Natural killer cell treated with Interleukin-12 subunit alpha and Interleukin-12 subunit beta and Interleukin-15 and Interleukin-18, amount 100 ng/mL, for 72 hours (primary cell): ENCODE results near the gene LIPA. TPM values are rescaled to one million over a fixed set of nuclear protein-coding genes. Genes with fewer than 3 reads are reported as not detected.

Experiments used
- ATAC-seq, 2 donors: fragments of 150-1000 bp; cut with Tn5 transposase in 1 of 2; sonication (Bioruptor Pico), chemical (Tn5 transposase) in 1 of 2; 2 replicates each; pipeline ENCODE4 v1.10.0; 2021
- DNase-seq: peaks from one replicate; pipeline ENCODE4 v3.0.0; 2022; ENCODE audit warnings: low spot score
- H3K27ac Mint-ChIP-seq, 2 donors: 1 replicate in 1 of 2; 2 replicates in 1 of 2; pipeline ENCODE4 v1.8.0; 2022; ENCODE audit warnings: mixed read lengths in 2 of 2, mild to moderate bottlenecking in 1 of 2, moderate library complexity in 1 of 2
- H3K27me3 Mint-ChIP-seq, 2 donors: 1 replicate in 1 of 2; 2 replicates in 1 of 2; pipeline ENCODE4 v1.8.0; 2022; ENCODE audit warnings: mixed read lengths in 2 of 2
- H3K36me3 Mint-ChIP-seq: one replicate; pipeline ENCODE4 v1.8.0; 2022; ENCODE audit warnings: mixed read lengths
- H3K4me1 Mint-ChIP-seq, 2 donors: 1 replicate in 1 of 2; 2 replicates in 1 of 2; pipeline ENCODE4 v1.8.0; 2022; ENCODE audit warnings: low read depth in 2 of 2, mixed read lengths in 2 of 2, mild to moderate bottlenecking in 1 of 2
- H3K4me3 Mint-ChIP-seq: one replicate; pipeline ENCODE4 v1.8.0; 2022; ENCODE audit warnings: mixed read lengths
- H3K9me3 Mint-ChIP-seq: 2 replicates; pipeline ENCODE4 v1.8.0; 2022; ENCODE audit warnings: mixed read lengths
- total RNA-seq, 2 donors: library from RNA; stranded (reverse); gene quantifications; one replicate each; pipeline ENCODE4 v1.2.3, GENCODE V29; 2022

Gene LIPA
- total RNA-seq, 2 donors from 2014 or later: 13.0 to 24.8 TPM

GRCh38 chr10:89219513-89220218 lies 31.9 kb downstream of the LIPA start:
- no peaks in the 10 kb centered on the region for H3K9me3 Mint-ChIP-seq
- H3K27me3 Mint-ChIP-seq: no peaks in the 10 kb centered on the region
- ATAC-seq (no peak), DNase-seq (no peak)
- no peak overlapping the region for H3K4me3 Mint-ChIP-seq
- no peak overlapping the region for H3K27ac Mint-ChIP-seq
- peaks cover 0 to 9% of the 10 kb centered on the region in 2 donors for H3K4me1 Mint-ChIP-seq
- H3K36me3 Mint-ChIP-seq: no peaks in the 10 kb centered on the region

DNA sequence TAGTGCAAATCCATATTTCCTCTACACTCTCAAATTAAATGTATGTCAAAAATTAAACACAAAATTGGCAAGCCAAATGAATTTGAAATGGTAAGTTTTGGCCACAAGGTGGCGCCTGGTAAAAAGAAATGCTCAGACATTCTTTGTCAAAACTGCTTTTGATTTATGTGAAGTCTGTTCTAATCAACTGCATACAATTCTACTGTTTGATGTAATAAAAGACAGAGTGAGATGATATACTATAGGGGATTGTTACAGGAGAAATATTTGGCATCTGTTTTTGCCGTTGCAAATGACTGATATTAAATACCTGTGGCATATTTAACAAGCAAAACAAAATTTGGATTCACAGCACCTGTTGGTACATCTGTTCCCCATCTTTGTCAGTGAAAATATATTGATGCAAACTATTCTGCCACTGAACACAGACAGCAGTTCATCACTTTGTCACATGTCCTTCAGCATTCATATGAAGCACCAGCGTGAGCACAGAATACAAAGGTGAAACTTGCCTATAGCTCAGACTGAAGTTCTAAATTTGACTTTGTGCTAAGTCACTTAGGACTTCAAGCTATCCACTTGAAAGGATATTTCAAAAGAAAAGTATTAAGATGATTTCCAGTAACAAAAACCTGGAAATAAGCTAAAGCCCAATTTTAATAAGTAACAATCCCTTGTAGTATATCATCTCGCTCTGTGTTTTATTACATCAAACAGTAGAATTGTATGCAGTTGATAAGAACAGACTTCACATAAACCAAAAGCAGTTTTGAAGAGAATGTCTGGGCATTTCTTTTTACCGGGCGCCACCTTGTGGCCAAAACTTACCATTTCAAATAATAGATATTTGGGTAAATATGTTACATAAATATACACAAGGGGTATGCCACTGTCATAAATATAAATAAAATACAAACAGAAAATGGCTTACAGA lies 34.3 kb downstream of the LIPA start:
- H3K4me1 Mint-ChIP-seq: peaks cover 3 to 9% of the 10 kb centered on the region in 2 donors
- H3K36me3 Mint-ChIP-seq: no peaks in the 10 kb centered on the region
- H3K4me3 Mint-ChIP-seq: no peak overlapping the region
- ATAC-seq (no peak), DNase-seq (peak; percentile 69)
- H3K27me3 Mint-ChIP-seq: no peaks in the 10 kb centered on the region
- H3K9me3 Mint-ChIP-seq: no peaks in the 10 kb centered on the region
- no peak overlapping the region for H3K27ac Mint-ChIP-seq

- peaks cover 3 to 9% of the 10 kb centered on the region in 2 donors for H3K4me1 Mint-ChIP-seq
- no peaks in the 10 kb centered on the region for H3K36me3 Mint-ChIP-seq
- peaks cover 4 to 8% of the 10 kb centered on the region in 2 donors for H3K27me3 Mint-ChIP-seq
- DNase-seq (no peak), ATAC-seq (no peak)
- no peak overlapping the region for H3K27ac Mint-ChIP-seq
- H3K4me3 Mint-ChIP-seq: no peak overlapping the region
- H3K9me3 Mint-ChIP-seq: no peaks in the 10 kb centered on the region
Observed at GRCh38 chr10:89216056-89216455, 35.5 kb downstream of the LIPA start.

DNA sequence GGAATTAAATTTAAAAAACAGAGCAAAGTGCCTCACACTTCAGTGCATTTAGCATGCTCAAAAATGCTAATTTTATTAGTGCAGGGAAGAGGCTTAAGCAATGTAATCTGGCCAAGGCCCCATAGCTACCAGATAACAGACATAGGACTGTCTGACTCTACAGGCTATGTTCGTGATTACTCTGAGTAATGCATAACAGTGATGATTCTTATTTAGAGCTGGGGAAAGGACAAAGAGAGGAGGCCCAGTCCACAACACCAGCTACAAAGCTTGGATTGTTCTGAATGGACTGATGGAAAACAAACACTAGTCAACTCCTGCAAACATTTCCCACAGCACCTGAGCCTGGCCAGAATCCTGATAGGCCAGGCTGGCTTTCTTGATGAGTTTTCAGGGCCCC lies 36.1 kb downstream of the LIPA start:
- H3K4me3 Mint-ChIP-seq: no peak overlapping the region
- H3K27ac Mint-ChIP-seq: no peak overlapping the region
- no peaks in the 10 kb centered on the region for H3K36me3 Mint-ChIP-seq
- peaks cover 3 to 9% of the 10 kb centered on the region in 2 donors for H3K4me1 Mint-ChIP-seq
- H3K27me3 Mint-ChIP-seq: peaks cover 9 to 14% of the 10 kb centered on the region in 2 donors
- no peaks in the 10 kb centered on the region for H3K9me3 Mint-ChIP-seq
- DNase-seq (no peak), ATAC-seq (no peak)

- H3K27me3 Mint-ChIP-seq: peaks cover 12 to 21% of the 10 kb centered on the region in 2 donors
- H3K27ac Mint-ChIP-seq: no peak overlapping the region
- H3K4me3 Mint-ChIP-seq: no peak overlapping the region
- ATAC-seq (no peak), DNase-seq (no peak)
- peaks cover 3 to 9% of the 10 kb centered on the region in 2 donors for H3K4me1 Mint-ChIP-seq
- no peaks in the 10 kb centered on the region for H3K36me3 Mint-ChIP-seq
- H3K9me3 Mint-ChIP-seq: no peaks in the 10 kb centered on the region
Observed at GRCh38 chr10:89214566-89215165, 36.9 kb downstream of the LIPA start.

DNA sequence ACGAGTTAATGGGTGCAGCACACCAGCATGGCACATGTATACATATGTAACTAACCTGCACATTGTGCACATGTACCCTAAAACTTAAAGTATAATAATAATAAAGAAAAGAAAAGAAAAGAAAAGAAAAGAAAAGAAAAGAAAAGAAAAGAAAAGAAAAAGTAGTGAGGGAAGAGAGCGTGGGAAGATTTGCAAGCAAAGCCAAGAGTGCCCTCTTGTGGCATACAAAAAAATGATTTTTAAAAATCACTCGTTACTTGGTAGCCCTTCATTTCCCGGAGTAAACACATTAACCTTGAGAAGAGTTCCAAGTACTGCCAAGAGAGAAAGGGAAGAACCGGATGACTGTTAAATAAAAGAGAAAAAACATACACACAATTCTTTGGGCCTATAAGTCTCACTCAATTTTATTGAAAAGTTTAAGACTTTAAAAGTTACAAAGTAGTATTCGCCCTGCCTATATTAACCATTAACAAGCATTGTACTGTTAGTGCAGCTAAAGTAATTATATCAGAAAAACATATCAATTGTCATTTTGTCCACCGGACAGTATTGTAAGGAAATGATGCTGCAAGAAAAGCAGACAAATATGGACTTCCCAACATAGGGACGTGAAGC lies 38.3 kb downstream of the LIPA start:
- Mint-ChIP-seq H3K27ac (no peak overlapping the region), H3K4me3 (no peak overlapping the region), H3K4me1 (peaks cover 3 to 9% of the 10 kb centered on the region in 2 donors), H3K36me3 (no peaks in the 10 kb centered on the region), H3K9me3 (no peaks in the 10 kb centered on the region), H3K27me3 (peaks cover 16 to 33% of the 10 kb centered on the region in 2 donors)
- no peak for DNase-seq
- no peak for ATAC-seq

GRCh38 chr10:89210794-89211425 lies 40.7 kb downstream of the LIPA start:
- H3K36me3 Mint-ChIP-seq: no peaks in the 10 kb centered on the region
- H3K4me1 Mint-ChIP-seq: peaks cover 14 to 15% of the 10 kb centered on the region in 2 donors
- no peak overlapping the region for H3K4me3 Mint-ChIP-seq
- no peak overlapping the region for H3K27ac Mint-ChIP-seq
- ATAC-seq (no peak), DNase-seq (no peak)
- H3K27me3 Mint-ChIP-seq: peaks cover 24 to 43% of the 10 kb centered on the region in 2 donors
- no peaks in the 10 kb centered on the region for H3K9me3 Mint-ChIP-seq

DNA sequence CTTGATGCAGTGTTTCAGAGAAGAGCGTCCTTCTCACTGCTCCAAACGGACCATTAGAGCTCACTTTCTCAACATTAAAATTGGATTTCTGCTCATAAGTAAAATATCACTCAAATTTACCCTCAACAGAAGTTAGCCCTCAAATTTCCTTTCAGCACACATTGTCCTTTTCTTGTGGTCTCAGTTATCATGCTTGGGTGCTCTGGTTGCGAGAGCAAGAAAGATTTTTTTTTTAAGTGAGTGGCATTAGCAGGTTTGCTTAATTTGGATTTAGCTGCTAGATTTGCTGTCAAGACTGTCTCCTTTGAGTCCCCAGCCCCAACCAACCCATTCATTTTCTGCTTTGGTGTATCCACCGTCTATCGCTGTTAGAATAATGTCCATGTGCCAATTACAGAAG lies 41.9 kb downstream of the LIPA start:
- H3K27me3 Mint-ChIP-seq: peaks cover 28 to 50% of the 10 kb centered on the region in 2 donors
- H3K9me3 Mint-ChIP-seq: no peaks in the 10 kb centered on the region
- peaks cover 14 to 15% of the 10 kb centered on the region in 2 donors for H3K4me1 Mint-ChIP-seq
- H3K4me3 Mint-ChIP-seq: no peak overlapping the region
- no peak overlapping the region for H3K27ac Mint-ChIP-seq
- no peaks in the 10 kb centered on the region for H3K36me3 Mint-ChIP-seq
- DNase-seq: no peak
- no peak for ATAC-seq

DNA sequence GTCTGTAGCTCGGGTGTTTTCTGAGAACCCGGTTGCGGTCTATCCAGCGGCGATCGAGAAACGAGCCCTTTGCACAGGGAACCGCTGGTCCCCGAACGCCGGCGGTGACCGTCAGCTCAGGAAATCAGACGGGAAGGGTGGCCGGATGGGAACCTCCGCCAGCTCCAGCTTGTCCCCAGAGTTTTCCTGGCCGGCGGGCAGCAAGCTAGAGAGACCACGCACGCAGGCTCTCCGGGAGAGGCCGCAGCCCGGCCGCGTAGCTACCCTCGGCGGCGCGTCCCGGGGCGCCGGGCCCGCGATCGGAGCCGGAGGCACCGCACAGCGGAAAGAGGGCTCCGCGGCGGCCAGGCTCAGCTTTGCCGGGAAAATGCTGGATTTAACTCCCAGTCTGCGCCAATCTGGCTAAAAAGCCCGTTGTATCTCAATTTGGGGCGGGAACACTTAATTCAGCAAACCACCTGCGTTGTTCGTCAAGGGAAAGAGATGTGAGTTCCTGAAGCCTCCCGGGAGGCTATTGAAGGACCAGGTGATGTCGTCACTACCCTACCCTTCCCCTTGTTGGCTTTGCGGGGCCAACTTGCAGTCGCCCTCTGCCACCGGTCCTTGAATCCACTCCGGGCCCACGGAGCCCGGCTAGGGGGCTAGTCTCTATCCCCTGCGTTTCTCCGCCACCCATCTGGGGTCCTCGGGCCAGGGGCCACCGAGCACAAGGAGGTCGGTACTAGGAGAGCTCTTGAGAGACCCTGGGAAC lies 43.6 kb downstream of the LIPA start:
- Mint-ChIP-seq H3K4me1 (peaks cover 11 to 15% of the 10 kb centered on the region in 2 donors), H3K27ac (no peak overlapping the region), H3K9me3 (no peaks in the 10 kb centered on the region), H3K27me3 (peaks cover 28 to 50% of the 10 kb centered on the region in 2 donors), H3K4me3 (peak overlapping the region; percentile 91), H3K36me3 (no peaks in the 10 kb centered on the region)
- peak; percentile 48 to 66 for ATAC-seq
- DNase-seq: no peak

DNA sequence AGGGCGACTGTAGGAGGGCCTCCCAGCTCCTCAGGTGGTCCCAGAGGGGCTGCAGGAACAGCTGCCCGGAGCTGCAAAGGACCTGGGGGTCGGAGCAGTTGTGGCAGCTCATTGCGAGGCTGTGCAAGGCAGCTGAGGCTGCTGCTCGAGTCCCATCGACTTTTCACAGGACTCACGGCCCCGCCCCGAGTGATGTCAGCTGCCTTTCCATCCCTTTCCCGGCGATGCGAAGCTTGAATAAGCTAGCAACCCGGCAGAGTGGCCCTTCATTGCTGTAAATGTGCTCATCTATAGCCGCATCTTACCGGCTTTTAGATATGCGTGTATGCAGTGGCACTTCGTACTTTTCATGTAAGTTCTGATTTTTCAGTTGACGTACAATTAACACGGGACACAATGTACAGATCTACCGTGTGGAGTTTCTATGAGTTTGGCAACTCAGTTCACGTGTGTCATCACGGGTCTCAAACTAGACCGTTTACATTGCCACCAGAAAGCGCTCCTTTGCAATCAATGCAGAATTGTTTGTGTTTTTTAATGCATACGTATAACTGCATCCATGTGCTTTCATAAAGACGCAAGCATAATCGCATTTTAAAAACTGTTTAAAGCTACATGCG lies 44.3 kb downstream of the LIPA start, which contains the start of gene CH25H:
TSS of gene CH25H (minus strand) at position 137 of the 620 bp plus-strand sequence. CDS start at position 112, 25 bp downstream.
- Mint-ChIP-seq H3K36me3 (no peaks in the 10 kb centered on the region), H3K4me3 (peak within 1 kb of the TSS; percentile 91), H3K27me3 (peaks cover 28 to 50% of the 10 kb centered on the region in 2 donors), H3K27ac (no peak within 1 kb of the TSS), H3K4me1 (peaks cover 11 to 15% of the 10 kb centered on the region in 2 donors), H3K9me3 (no peaks in the 10 kb centered on the region)
- ATAC-seq: peak; percentile 67 to 68
- peak; percentile 69 for DNase-seq

DNA sequence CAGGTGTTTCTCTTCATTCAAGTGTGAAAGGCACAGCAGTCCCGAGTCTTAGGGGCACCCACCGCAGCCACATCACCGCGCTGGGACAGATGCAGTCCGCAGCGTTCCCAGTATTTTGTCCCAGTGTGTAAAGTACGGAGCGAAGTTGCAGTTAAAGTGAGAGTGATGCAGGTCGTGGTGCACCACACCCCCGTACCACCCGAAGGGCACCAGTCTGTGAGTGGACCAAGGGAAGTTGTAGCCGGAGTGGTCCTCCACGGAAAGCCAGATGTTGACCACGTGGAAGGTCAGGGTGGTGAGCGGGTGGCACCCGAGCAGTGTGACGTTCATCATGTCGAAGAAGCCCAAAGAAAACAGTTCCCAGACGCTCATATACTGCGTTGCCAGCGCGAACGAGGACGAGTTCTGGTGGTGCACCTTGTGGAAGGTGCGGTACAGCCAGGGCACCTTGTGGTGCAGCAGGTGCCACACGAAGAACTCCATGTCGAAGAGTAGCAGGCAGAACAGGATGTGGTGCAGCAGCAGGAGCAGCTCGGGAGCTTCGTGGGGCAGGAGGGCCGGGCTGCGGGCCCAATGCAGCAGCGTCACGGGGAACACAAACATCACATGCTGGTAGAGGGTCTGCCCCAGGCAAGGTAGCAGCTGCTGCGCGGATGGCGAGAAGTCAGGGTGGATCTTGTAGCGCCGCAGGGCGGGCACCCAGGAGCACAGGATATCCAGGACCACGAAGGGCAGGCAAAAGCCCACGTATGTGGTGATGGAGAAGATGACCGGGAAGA lies 45.0 kb downstream of the LIPA start:
- Mint-ChIP-seq H3K27me3 (peaks cover 28 to 47% of the 10 kb centered on the region in 2 donors), H3K27ac (no peak overlapping the region), H3K9me3 (no peaks in the 10 kb centered on the region), H3K4me1 (peaks cover 11 to 15% of the 10 kb centered on the region in 2 donors), H3K36me3 (no peaks in the 10 kb centered on the region), H3K4me3 (peak overlapping the region; percentile 91)
- ATAC-seq: peak; percentile 60 to 64
- DNase-seq: no peak
